Activated naive CD4-positive, alpha-beta T cell treated with Interleukin-2 at 50 U/mL for 16 hours (primary cell): ENCODE results near the gene PARP1.

Experiments
- DNase-seq: peaks from one replicate; pipeline ENCODE4 v3.0.0-alpha.2; 2020

Gene PARP1

GRCh38 chr1:226371866-226372490 is 35.9 kb downstream of the PARP1 start:
- DNase-seq, result no peak

DNA sequence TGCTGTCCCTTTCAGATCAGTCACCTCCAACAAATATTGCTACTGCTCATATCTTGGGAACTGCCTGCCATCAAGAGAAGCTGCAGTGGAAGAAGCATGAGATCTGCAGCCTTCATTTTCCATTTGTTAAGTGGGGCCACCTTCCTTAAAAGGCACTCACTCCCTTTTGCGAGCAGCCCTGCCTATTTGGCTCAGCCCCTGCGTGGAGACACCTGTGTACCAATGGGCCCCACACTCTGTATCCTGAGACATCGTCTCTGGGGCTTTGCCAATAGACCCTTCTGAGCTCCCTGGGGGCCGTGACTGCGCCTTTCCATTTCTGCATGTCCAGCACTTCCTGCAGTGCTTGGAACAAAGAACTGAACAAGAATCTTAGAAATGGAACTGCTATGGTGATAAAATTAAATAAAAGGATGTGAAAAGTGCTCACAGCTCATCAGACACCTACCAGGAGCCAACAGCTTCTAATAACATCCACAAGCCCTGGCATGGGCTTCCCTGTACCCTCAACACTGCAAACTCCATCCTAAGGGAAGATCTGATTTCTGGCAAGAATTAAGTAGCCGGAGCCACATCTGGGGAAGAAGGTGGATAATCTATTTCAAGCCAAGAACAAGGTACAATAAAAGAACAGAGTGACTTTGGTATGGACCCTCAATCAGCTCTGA is 36.7 kb downstream of the PARP1 start:
- no peak for DNase-seq

GRCh38 chr1:226370144-226370923 is 37.6 kb downstream of the PARP1 start:
- DNase-seq, result no peak

DNA sequence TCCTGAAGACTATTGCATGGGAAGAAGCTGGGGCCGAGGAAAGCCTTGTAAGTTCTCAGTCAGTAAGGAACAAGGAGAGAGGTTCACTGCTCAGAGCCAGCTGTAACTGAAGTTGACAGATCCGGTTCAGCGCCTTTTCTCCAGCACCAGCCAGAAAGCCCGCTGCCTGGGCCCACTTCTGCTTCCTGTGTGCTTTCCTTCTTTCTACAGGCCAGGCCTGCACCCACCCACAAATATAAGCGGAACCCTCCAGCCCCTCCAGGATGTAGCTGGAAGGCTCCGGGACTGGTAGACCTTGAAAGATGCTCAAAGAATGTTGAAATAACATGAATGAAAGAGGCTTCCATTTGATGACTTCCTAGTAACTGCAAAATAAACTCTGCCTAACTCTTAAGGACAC is 38.8 kb downstream of the PARP1 start:
- DNase-seq, result no peak

- no peak for DNase-seq
Measured at GRCh38 chr1:226366290-226366689, 41.6 kb downstream of the PARP1 start.

- no peak for DNase-seq
Measured at GRCh38 chr1:226365831-226366231, 42.1 kb downstream of the PARP1 start.

GRCh38 chr1:226364901-226365565 is 42.9 kb downstream of the PARP1 start:
- DNase-seq, result no peak

DNA sequence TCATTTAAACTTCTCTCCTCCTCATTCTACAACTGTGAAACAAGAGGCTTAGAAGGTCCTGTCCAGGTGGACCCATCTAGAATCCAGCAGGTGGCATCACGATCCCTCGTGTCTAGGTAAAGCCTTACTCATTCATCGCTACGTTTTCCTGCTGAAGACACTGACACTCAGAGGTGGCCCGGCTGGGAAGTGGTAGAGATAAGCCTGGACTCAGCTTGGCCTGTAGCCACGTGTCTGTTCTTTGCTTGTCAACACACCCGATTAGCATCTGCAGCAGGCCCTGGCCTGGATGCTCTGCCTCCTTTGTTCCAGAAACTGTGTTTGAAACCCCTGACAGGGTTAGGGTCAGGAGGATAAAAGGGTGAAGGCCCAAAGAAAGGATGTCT is 43.4 kb downstream of the PARP1 start:
- DNase-seq, result no peak

GRCh38 chr1:226363801-226364513 is 43.9 kb downstream of the PARP1 start:
- no peak for DNase-seq

DNA sequence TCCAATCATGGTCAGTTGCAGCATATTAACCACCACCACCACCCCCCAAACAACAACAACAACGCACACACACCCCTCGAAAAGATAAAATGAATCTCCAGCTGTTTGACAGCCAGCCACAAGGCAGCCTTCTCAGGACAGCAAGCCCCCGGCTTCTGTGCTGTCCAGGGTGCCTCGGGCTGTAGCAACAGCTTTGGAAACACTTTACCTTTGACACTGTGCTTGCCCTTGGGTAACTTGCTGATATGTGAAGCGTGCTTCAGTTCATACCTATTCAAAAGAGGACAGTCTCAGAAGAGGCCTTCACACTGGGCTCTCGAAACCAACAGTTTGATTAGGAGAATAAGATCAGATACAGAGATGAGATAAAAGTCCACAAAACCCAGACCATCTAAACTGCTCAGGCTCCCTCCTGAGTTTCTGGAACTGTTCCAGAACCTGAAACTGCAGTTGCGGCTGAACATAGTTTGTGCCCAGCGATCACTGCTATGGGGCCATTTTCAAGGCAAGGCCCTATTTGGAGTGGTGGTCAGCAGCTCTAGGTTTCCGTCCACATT is 44.9 kb downstream of the PARP1 start:
- DNase-seq, result no peak

DNA sequence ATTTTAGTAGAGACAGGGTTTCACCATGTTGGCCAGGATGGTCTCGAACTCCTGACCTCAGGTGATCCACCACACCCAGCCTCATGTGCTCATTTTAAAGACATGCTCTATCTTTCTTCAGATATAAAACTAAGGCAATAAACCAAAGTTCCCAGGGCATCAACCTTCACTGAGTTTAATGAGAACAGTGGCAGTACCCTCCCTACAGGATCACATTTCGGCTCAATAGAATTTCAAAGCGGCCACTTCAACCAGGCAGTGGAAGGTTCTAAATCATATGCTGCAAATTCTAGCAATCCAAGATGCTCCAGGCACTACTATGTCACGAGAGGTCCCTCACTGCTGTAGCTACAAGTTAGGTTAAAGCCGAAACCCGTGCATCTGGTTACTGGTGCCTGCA is 45.5 kb downstream of the PARP1 start:
- DNase-seq, result no peak

DNA sequence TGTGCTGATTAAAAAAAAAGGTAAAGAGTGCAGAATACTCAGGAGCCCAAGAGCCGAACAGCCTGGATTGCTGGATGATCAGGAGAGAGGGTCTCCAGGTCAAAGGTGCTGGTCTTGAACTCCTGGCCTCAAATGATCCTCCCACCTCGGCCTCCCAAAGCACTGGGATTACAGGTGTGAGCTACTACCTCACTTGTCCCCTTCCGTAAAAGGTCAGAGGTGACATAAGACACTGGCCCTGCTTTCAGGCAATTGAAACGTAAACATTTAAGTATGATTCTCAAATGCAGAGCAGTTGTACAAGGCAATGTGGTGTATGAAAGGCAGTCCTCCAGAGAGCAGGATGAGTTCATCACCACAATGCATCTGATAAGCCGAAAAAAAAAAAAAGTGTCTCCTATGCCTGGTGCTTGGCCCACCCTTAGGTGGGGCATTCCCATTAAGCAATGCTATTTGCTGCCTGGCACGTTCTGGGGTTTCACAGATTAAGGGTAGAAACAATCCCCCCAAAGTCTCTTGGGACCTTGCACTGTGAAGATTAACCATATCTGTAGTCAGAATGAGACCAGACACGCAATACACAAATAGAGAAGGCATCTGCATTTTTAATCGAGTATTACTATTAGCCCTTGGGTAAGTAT is 47.7 kb downstream of the PARP1 start:
- DNase-seq, result no peak

DNA sequence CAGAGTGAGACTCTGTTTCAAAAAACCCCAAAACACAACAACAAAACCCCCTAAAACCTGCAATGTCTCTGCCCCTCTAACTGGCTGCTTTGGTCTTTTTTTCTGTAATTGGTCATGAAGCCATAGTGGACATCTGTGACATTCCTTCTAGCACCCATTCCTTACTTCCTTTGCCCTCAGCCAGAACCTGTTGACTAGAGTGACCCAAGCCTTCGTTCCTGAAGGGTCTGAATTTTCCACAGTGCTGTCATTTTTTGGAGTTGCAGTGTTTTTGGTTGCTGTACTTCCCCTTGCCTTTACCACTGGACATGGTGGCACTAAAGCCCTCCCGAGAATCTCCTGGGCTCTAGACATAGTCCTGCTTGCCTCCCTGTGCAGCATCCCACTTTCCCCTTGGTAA is 50.5 kb downstream of the PARP1 start:
- no peak for DNase-seq

- DNase-seq, result no peak
Measured at GRCh38 chr1:226355669-226356551, 52.0 kb downstream of the PARP1 start.

DNA sequence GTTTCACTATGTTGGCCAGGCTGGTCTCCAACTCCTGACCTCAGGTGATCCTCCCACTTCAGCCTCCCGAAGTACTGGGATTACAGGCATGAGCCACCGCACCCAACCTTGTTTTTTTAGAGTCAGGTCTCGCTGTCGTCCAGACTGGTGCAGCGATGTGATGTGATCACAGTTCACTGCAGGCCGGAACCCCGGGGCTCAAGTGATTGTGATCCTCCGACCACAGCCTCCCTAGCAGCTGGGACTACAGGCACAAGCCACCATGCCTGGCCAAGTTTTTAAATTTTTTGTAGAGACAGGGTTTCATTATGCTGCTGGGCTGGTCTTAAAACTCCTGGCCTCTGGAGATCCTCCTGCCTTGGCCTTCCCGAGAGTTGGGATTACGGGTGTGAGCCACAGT is 52.9 kb downstream of the PARP1 start:
- DNase-seq, result no peak

DNA sequence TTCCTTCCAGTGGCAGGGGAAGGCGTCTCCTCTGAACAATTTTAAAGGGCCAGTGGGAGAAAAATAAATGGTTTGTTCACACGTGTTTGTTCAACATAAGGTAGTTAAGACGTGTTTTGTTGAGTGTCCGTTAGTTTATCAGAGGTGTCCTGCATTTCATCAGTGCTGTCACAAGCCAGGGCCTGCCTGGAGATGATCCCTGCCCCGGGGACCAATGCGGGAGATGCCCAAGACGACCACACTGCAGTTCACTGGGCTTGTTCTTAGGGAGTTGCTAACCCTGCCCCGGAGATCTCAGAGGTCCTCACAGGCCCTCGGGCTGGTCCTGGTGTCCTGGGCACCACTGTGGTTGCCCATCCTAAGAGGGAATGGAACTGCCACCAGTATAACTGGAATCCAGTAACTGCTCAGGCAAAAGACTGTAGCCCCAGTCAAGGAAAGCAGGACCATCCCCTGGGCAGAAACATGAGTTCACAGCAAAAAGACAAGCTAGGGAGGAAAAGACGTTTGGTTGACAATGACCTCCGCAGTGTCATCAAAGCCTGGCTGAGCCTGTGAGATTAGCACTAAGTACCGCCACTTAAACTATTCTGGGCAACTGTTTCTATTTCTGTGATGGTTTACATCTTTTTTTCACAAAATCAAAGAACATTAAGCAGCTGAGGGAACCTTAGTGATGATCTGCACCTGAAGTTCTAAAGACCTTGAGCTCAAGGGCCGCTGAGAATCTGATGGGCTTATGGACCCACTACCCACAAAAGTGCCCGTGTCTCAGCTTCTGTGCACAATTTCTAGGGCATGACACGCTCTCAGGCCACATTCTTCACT is 54.0 kb downstream of the PARP1 start:
- no peak for DNase-seq

DNA sequence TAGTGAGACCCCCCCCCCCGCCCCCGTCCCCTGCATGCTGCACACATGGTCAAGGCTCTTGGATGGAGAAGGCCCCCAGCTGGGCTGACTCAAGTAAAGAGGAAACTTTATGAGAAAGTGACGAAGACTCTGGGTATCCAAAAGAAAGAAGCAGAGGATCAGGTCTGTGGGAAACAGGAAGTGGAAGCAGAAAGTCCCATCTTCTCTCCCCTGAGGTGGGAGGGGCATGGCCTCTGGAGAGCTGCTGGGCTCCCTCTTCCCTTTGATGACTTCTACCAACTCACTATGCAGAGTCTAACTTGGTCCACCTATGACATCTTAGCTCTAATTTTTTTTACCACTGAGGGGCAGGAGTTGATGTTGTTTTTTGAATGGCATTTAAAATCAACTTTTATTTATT is 56.2 kb downstream of the PARP1 start:
- no peak for DNase-seq

GRCh38 chr1:226350519-226350865 is 57.4 kb downstream of the PARP1 start:
- DNase-seq, result no peak

DNA sequence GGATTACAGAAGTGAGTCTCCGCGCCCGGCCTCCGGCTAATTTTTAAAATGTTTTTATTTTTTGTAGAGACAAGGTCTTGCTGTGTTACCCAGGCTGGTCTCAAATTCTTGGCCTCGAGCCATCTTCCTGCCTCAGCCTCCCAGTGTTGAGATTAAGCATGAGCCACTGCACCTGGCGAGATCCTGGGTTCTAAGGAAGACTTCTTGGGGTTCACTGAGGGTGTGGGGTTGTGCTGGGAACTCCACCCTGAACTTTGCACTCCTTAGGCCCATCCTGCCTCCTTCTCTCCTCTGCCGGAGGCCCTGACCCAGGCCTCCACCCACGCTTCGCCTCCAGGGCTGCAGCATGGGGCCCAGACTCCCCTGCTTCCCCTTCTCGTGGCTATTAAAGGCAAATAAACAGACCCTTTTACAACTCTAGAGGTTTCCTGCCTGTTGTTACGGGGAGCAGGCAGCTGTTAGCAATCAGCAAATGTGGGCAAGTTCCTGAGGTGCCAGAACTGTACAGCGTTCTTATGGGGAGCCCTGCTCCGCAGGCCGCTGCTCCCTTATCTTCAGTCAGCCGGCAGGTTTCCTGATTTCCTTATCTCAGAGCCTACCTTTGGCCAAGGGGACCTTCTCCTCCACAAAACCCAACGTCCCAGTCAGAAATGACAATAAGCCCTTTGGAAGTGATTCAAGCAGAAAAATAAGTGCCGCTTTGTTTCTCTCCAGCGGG is 57.9 kb downstream of the PARP1 start:
- DNase-seq, result no peak

GRCh38 chr1:226349081-226349480 is 58.8 kb downstream of the PARP1 start:
- no peak for DNase-seq
